Endothelial cell of hepatic sinusoid (primary cell): ENCODE data around the gene COL13A1.

Source experiments
- in situ Hi-C: cut with HindIII; loops from 2 replicates; pipeline ENCODE4 v1.10.0; 2017; ENCODE audit warnings: low sequenced_read_pairs

Gene COL13A1

GRCh38 chr10:69991151-69991550, 189.4 kb downstream of the COL13A1 start:
- in situ Hi-C loops = loop anchor here (5.0 kb wide), 1 partner anchor 34 kb away; no protein-coding TSS in a partner anchor

GRCh38 chr10:69994262-69994661, 192.6 kb downstream of the COL13A1 start:
- in situ Hi-C loops = loop anchor here (5.0 kb wide), 1 partner anchor 37 kb away; no protein-coding TSS in a partner anchor

- in situ Hi-C loops = no loop called here
Measured at GRCh38 chr10:69996611-69997010, 194.9 kb downstream of the COL13A1 start.

GRCh38 chr10:70000262-70000661, 198.6 kb downstream of the COL13A1 start:
- in situ Hi-C loops = no loop called here

- in situ Hi-C loops = no loop called here
Measured at GRCh38 chr10:70007116-70007820, 205.6 kb downstream of the COL13A1 start.
